ENCODE data around the gene PDLIM3. TPM values are rescaled to one million over a fixed set of nuclear protein-coding genes. Genes with fewer than 3 reads are reported as not detected.

The PDLIM3 gene
- total RNA-seq (10 to 100 TPM; 33.6 to 43.1 TPM), polyA plus RNA-seq (ENCODE audit: insufficient read length in 6 of 6) (10 to 100 TPM; 12.9 to 17.8 (median 14.2) TPM)
- long read RNA-seq, donor 1, transcript PDLIM3-203 (7 exons, 1,672 nt): major isoform, 6 of 14 reads
- long read RNA-seq, donor 1, partial matches to known transcripts: 7 of 14 reads
- long read RNA-seq, donor 1, other reads (novel, unspliced or antisense): 0 of 14 reads
- long read RNA-seq, donor 2, partial matches to known transcripts: 0 of 1 reads
- long read RNA-seq, donor 2, other reads (novel, unspliced or antisense): 0 of 1 reads
- long read RNA-seq, donor 3, partial matches to known transcripts: 0 of 2 reads
- long read RNA-seq, donor 3, other reads (novel, unspliced or antisense): 0 of 2 reads
- long read RNA-seq, donor 4, transcript PDLIM3-203 (7 exons, 1,672 nt): major isoform, 11 of 15 reads
- long read RNA-seq, donor 4, partial matches to known transcripts: 0 of 15 reads
- long read RNA-seq, donor 4, other reads (novel, unspliced or antisense): 2 of 15 reads
- long read RNA-seq, donor 5, partial matches to known transcripts: 0 of 4 reads
- long read RNA-seq, donor 5, other reads (novel, unspliced or antisense): 0 of 4 reads
- long read RNA-seq, donor 6: 0 reads
- long read RNA-seq, donor 7, partial matches to known transcripts: 0 of 1 reads
- long read RNA-seq, donor 7, other reads (novel, unspliced or antisense): 0 of 1 reads
- long read RNA-seq, donor 8, transcript PDLIM3-203 (7 exons, 1,672 nt): major isoform, 6 of 6 reads
- long read RNA-seq, donor 8, partial matches to known transcripts: 0 of 6 reads
- long read RNA-seq, donor 8, other reads (novel, unspliced or antisense): 0 of 6 reads
- long read RNA-seq, donor 9, partial matches to known transcripts: 0 of 3 reads
- long read RNA-seq, donor 9, other reads (novel, unspliced or antisense): 0 of 3 reads
- long read RNA-seq, donor 10, transcript PDLIM3-203 (7 exons, 1,672 nt): major isoform, 20 of 20 reads
- long read RNA-seq, donor 10, partial matches to known transcripts: 0 of 20 reads
- long read RNA-seq, donor 10, other reads (novel, unspliced or antisense): 0 of 20 reads
- long read RNA-seq, donor 11, transcript PDLIM3-203 (7 exons, 1,672 nt): major isoform, 36 of 37 reads
- long read RNA-seq, donor 11, partial matches to known transcripts: 0 of 37 reads
- long read RNA-seq, donor 11, other reads (novel, unspliced or antisense): 0 of 37 reads
- long read RNA-seq, donor 12, partial matches to known transcripts: 5 of 9 reads
- long read RNA-seq, donor 12, other reads (novel, unspliced or antisense): 0 of 9 reads

GRCh38 chr4:185534866-185535611 is at the start of gene PDLIM3:
TSS of gene PDLIM3 (minus strand) at chr4:185535507. CDS start at chr4:185535434, 73 bp downstream.
- Histone ChIP-seq H3K27ac (peak within 1 kb of the TSS; percentile 75 to 84), H3K27me3 (peaks cover 0 to 49% of the 10 kb centered on the region in 2 donors), H3K4me3 (peak within 1 kb of the TSS; percentile 52 to 74), H3K4me1 (peaks cover 2 to 12% of the 10 kb centered on the region in 2 donors), H3K9me3 (no peaks in the 10 kb centered on the region), H3K36me3 (no peaks in the 10 kb centered on the region)
- TF ChIP-seq CTCF (IDR thresholded peaks at IDR 0.05): no peak
- ATAC-seq: peak; percentile 94
- intact Hi-C loops (cut with DNase I): no loop called here
- DNase-seq: peak; percentile 60 to 86 (median 76)

GRCh38 chr4:185583813-185584212 is 48.5 kb upstream of the PDLIM3 start:
- Histone ChIP-seq H3K4me3 (no peak overlapping the region), H3K9me3 (no peaks in the 10 kb centered on the region), H3K36me3 (no peaks in the 10 kb centered on the region), H3K4me1 (no peaks in the 10 kb centered on the region), H3K27me3 (peaks cover 0 to 26% of the 10 kb centered on the region in 2 donors), H3K27ac (no peak overlapping the region)
- TF ChIP-seq CTCF (IDR thresholded peaks at IDR 0.05): no peak
- DNase-seq (no peak), ATAC-seq (no peak)
- intact Hi-C loops (cut with DNase I): no loop called here

GRCh38 chr4:185582651-185583400 is 47.5 kb upstream of the PDLIM3 start:
- intact Hi-C loops (cut with DNase I): no loop called here
- no peak for ATAC-seq

More at GRCh38 chr4:185582651-185583400, 47.5 kb upstream of the PDLIM3 start:
- TF ChIP-seq CTCF (IDR thresholded peaks at IDR 0.05): no peak
- Histone ChIP-seq H3K27ac (no peak overlapping the region), H3K27me3 (peaks cover 0 to 21% of the 10 kb centered on the region in 2 donors), H3K4me1 (no peaks in the 10 kb centered on the region), H3K9me3 (no peaks in the 10 kb centered on the region), H3K4me3 (no peak overlapping the region), H3K36me3 (no peaks in the 10 kb centered on the region)
- no peak for DNase-seq

All from left lung (tissue), 14 donors.